AG09319 (cell line): Measurements from ENCODE around the gene PBOV1.

ENCODE experiments used
- DNase-seq: peaks from one replicate; pipeline ENCODE4 v3.0.0-alpha.2; 2010; ENCODE audit warnings: low read depth; ENCODE audit errors: extremely low read depth
- CTCF ChIP-seq: IDR thresholded peaks from 2 replicates; pipeline ENCODE4 v1.5.1; 2011; ENCODE audit warnings: low read depth, mild to moderate bottlenecking, inconsistent platforms, low read length, moderate library complexity

PBOV1 gene

GRCh38 chr6:138176652-138177232 is 41.5 kb downstream of the PBOV1 start:
- DNase-seq = no peak
- no peak for TF ChIP-seq CTCF

DNA sequence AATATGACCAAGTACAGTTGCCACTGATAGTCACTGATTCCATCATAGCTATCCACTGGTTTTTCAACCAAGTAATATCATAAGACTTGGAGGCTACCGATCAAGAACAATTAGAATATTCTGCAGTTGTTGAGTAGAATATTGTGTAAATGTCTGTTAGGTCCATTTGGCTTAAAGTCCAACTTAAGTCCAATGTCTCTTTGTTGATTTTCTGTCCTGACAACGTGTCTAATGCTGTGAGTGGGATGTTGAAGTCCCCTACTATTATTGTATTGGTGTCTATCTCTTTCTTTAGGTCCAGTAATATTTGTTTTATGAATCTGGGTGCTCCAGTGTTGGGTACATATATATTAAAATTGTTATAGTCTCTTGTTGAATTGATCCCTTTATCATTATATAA is 42.7 kb downstream of the PBOV1 start:
- TF ChIP-seq CTCF = no peak
- no peak for DNase-seq
